ENCODE results near the gene TBP.
A peak's percentile ranks its signal among the peaks of the same experiment; 100 is the strongest.
"Not testable (repeated sequence)": the region's sequence is repeated elsewhere in the genome, so short reads cannot be mapped to it uniquely, and the experiment has no call there.

TBP gene

DNA sequence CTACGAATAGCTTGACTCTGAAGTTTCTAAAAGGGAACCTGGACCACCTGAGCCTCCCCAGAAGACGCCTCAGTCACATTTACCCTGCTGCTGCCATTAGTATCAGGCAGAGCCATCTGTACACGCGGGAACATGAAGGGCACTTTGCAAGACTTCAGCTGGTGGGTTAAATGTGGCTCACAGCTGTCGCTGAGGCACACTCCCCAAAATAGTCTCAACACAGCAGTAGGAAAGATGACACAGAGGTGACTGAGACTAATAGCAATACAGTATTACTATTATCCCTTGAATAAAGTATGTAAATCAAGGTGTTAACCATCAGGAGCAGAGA lies 30.0 kb upstream of the TBP start:
- peaks cover 4% of the 10 kb centered on the region for H3K4me1 Mint-ChIP-seq (ENCODE audit: low read depth)
- H3K36me3 Mint-ChIP-seq (ENCODE audit: low read depth), result peaks cover 3% of the 10 kb centered on the region
- peaks cover 9% of the 10 kb centered on the region for H3K27me3 Mint-ChIP-seq
- H3K27ac Mint-ChIP-seq, result no peak overlapping the region
- H3K4me3 Mint-ChIP-seq, result no peak overlapping the region
- no peaks in the 10 kb centered on the region for H3K9me3 Mint-ChIP-seq

DNA sequence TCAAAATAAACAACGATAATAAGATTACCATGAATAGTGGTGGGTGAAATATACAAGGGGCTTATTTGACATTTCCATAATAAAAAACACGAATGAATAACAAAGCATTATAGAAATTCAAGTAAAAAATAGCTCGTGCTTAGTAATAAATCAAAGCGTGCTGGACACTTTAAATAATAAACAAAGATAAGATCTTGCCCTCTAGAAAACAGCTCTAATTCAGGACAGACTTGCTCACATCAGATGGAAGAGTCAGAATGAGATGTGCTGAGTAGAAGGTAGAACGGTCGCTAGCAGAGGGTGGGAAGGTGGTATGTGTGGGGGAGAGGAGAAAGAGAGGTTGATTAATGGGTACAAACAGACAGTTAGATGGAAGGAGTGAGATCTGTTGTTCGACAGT lies 28.4 kb upstream of the TBP start:
- H3K27me3 Mint-ChIP-seq, result no peaks in the 10 kb centered on the region
- H3K4me3 Mint-ChIP-seq, result no peak overlapping the region
- peaks cover 4% of the 10 kb centered on the region for H3K4me1 Mint-ChIP-seq (ENCODE audit: low read depth)
- no peak overlapping the region for H3K27ac Mint-ChIP-seq
- peaks cover 3% of the 10 kb centered on the region for H3K36me3 Mint-ChIP-seq (ENCODE audit: low read depth)
- no peaks in the 10 kb centered on the region for H3K9me3 Mint-ChIP-seq

DNA sequence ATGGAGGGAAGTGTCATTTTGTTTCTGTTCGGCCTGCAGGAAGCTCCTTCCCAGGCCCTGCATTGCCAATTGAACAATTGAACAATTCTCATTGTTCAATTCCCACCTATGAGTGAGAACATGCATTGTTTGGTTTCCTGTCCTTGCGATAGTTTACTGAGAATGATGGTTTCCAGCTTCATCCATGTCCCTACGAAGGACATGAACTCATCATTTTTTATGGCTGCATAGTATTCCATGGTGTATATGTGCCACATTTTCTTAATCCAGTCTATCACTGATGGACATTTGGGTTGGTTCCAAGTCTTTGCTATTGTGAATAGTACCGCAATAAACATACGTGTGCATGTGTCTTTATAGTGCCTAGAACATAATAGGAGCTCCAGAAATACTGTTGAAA lies 26.2 kb upstream of the TBP start:
- H3K4me3 Mint-ChIP-seq; H3K36me3 Mint-ChIP-seq (ENCODE audit: low read depth); H3K9me3 Mint-ChIP-seq; H3K27ac Mint-ChIP-seq; H3K4me1 Mint-ChIP-seq (ENCODE audit: low read depth); H3K27me3 Mint-ChIP-seq: not testable (repeated sequence)

DNA sequence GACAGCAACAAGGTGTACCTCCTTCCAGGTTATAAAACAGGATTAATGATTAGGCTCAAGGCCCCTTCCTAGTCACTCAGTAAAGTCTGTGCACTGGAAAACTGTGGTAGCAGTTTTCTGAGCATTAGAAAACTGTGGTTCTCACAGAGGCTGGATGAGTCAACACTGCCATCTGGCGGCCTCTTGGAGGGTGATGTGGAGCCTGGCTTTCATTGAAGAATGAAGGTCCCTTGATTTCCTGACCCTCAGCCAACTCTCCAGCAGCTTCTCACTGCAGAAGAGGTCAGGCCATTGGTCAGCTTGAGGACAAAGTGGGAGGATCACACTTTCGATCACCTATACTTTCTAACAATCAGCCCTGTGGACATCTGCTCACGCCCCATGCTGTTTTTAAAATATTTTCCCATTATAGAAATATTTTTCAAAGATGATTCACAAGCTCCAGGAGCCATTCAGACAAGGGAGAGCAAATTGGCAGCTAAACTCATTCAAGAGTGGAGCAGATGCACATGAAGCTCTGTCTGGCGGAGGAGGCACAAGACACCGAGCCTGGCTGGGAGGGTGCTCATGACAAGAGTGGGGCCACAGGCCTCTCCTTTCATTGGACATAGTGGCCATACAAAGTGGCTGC lies 24.2 kb upstream of the TBP start:
- Mint-ChIP-seq H3K9me3 (no peaks in the 10 kb centered on the region), H3K27me3 (no peaks in the 10 kb centered on the region), H3K27ac (no peak overlapping the region)

DNA sequence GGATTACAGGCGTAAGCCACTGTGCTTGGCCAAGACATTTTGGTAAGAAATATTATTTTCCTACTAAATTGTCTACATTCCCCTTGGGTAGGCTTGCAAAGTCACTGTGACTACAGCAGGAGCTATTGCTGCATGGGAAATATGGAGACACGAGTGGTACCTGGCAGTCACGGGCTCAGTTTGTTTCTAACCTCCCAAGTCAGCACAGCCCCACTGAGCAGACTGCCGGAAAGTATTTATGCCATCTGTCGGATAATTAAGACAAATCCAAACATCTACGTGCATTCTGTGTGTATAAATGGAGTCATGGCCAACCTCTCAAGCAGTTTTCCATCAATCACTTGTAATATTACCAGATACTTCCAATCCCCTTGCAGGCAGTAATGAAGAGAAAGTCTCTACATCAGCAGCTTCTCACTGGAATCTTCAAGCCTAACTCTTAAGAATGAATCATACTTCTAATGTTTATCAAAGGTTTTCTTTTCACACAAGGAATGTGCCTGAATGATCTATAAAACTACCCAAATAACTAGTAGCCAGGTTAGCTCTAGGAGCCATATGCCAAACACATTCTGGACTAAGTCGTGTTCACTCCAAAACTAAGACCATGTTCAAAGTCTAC lies 21.2 kb upstream of the TBP start:
- no peaks in the 10 kb centered on the region for H3K4me1 Mint-ChIP-seq (ENCODE audit: low read depth)
- peak overlapping the region; percentile 56 for H3K27ac Mint-ChIP-seq
- peaks cover 46% of the 10 kb centered on the region for H3K36me3 Mint-ChIP-seq (ENCODE audit: low read depth)
- H3K9me3 Mint-ChIP-seq, result no peaks in the 10 kb centered on the region
- H3K27me3 Mint-ChIP-seq, result no peaks in the 10 kb centered on the region
- no peak overlapping the region for H3K4me3 Mint-ChIP-seq

More for the DNA sequence above, 24.2 kb upstream of the TBP start:
- Mint-ChIP-seq H3K4me1 (ENCODE audit: low read depth) (no peaks in the 10 kb centered on the region), H3K36me3 (ENCODE audit: low read depth) (peaks cover 17% of the 10 kb centered on the region), H3K4me3 (no peak overlapping the region)

DNA sequence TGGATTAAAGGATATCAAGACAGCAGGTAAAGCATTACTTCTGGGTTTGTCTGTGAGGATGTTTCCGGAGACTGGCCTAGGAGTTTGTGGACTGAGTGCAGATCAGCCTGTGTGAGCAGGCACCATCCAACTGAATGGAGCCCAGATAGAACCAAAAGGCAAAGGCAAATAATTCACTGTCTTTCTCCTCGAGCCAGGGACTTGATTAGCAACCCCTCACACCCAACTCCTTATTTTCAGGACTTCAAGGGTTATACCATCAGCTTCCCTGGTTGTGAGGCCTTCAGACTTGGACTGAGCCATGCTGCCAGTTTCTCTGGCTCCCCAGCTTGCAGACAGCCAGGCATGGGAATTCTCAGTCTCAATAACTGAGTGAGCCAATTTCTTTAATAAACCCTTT lies 20.4 kb upstream of the TBP start:
- H3K4me3 Mint-ChIP-seq, result no peak overlapping the region
- no peak overlapping the region for H3K27ac Mint-ChIP-seq
- H3K36me3 Mint-ChIP-seq (ENCODE audit: low read depth), result peaks cover 49% of the 10 kb centered on the region
- H3K4me1 Mint-ChIP-seq (ENCODE audit: low read depth), result no peaks in the 10 kb centered on the region
- no peaks in the 10 kb centered on the region for H3K27me3 Mint-ChIP-seq
- H3K9me3 Mint-ChIP-seq, result no peaks in the 10 kb centered on the region

DNA sequence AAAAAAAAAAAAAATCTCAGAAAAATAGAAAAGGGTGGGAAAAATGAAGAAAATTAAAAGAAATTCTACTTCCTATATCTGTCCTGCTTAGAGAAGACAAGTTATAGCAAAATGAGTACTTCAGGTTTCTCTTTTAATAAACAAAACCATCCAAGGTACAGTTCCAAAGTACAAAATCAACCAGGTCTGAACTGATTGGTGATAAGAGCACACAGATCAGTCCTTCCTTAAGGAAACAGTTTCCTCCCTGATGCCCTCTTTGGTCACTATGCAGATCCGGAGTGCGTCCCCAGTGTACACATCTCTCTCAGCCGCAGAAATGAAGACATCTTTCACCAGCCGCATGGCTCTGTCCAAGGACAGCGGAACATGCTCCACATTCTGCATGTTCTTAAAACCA lies 19.2 kb upstream of the TBP start:
- Mint-ChIP-seq H3K4me3 (no peak overlapping the region), H3K36me3 (ENCODE audit: low read depth) (peaks cover 62% of the 10 kb centered on the region), H3K4me1 (ENCODE audit: low read depth) (no peaks in the 10 kb centered on the region), H3K9me3 (no peaks in the 10 kb centered on the region), H3K27ac (peak overlapping the region; percentile 53), H3K27me3 (no peaks in the 10 kb centered on the region)

DNA sequence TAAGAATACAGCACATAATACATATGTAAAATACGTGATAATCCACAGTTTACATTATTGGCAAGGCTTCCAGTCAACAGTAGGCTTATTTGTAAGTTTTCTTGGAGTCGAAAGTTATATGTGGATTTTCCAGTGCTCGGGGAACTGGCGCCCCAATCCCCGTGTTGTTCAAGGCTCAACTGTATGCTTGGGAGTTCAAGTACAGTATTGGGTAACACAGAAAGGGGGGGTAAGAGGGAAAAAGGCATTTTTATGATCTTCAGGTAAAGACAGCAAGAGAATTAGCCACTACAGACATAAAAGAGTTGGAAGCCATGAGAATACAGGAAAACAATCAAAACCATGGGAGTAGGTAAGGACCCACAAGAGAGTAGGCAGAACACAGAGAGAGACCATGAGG lies 17.5 kb upstream of the TBP start:
- Mint-ChIP-seq H3K27ac (no peak overlapping the region), H3K4me1 (ENCODE audit: low read depth) (peaks cover 9% of the 10 kb centered on the region), H3K9me3 (no peaks in the 10 kb centered on the region), H3K36me3 (ENCODE audit: low read depth) (peaks cover 77% of the 10 kb centered on the region), H3K27me3 (no peaks in the 10 kb centered on the region), H3K4me3 (no peak overlapping the region)

DNA sequence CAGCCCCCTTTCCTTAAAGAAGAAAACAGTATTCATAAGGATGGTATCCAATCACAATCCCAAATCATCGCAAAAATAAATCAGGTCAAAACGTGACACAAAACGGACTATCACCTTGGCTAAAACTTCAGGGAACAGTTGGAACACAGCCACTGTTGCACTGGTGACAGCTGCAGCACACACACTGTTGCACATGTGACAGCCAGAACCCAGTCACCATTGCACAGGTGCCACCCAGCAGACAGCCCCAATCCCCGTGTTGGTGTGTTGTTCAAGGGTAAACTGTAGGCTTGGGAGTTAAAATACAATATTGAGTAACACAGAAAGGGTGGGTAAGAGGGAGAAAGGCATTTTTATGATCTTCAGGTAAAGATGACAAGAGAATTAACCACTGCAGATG lies 16.8 kb upstream of the TBP start:
- Mint-ChIP-seq H3K27ac (peak overlapping the region; percentile 43), H3K36me3 (ENCODE audit: low read depth) (peaks cover 82% of the 10 kb centered on the region), H3K4me3 (no peak overlapping the region), H3K27me3 (no peaks in the 10 kb centered on the region), H3K9me3 (no peaks in the 10 kb centered on the region), H3K4me1 (ENCODE audit: low read depth) (peaks cover 10% of the 10 kb centered on the region)

DNA sequence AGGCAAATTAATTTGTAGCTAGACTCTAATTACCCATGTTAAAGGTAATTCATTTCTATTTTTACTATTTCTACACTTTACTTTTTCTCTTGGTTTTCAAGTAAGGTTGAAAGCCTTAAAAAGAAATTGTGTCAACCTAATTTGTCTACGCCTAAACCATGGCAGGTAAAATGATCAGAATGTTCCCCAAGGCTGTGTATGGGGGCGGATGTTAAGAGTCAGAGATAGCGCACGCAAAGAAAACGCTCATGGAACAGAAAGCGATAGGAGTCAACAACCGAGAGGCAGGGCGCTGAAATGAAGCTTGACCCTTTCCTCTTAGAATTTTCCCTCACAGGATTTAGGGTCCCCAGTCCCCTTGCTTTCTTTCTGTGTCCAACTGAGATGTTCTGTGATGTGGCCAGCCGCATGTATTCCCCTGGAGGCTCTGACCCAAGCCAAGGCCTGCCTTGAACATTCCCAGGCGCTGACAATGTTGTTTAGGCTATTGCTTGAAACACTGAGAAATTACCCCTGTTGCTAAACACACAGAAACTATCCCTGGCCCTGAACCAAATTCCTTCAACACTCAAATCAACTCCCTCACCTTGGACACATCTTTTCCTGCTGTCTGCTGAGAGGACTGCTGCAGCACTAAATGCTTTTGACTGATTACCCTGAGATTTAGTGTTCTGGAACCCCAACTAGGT lies 12.0 kb upstream of the TBP start:
- Mint-ChIP-seq H3K27me3 (no peaks in the 10 kb centered on the region), H3K4me3 (no peak overlapping the region), H3K27ac (no peak overlapping the region), H3K9me3 (no peaks in the 10 kb centered on the region), H3K4me1 (ENCODE audit: low read depth) (peaks cover 20% of the 10 kb centered on the region), H3K36me3 (ENCODE audit: low read depth) (peaks cover 90% of the 10 kb centered on the region)

DNA sequence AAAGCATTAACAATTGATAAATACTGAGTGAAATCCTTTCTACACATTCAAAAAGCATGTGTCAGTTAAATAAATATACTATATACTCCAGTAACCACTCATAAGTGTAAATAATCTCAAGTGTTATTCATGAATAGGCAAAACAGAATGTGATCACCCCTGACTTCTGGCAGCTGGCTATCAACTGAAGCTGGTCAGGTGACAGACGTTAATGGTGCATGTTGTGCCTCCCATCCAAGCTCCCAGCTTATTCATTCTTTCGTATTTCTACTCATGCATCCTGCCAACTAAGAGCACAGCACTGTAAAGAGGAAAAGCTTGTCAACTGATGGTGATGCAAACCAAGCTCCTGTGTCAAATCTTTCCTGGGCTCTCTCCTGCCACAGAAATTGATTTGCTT lies 8.8 kb upstream of the TBP start:
- peaks cover 92% of the 10 kb centered on the region for H3K36me3 Mint-ChIP-seq (ENCODE audit: low read depth)
- no peak overlapping the region for H3K27ac Mint-ChIP-seq
- no peaks in the 10 kb centered on the region for H3K9me3 Mint-ChIP-seq
- H3K4me3 Mint-ChIP-seq, result no peak overlapping the region
- H3K4me1 Mint-ChIP-seq (ENCODE audit: low read depth), result peaks cover 37% of the 10 kb centered on the region
- H3K27me3 Mint-ChIP-seq, result no peaks in the 10 kb centered on the region

DNA sequence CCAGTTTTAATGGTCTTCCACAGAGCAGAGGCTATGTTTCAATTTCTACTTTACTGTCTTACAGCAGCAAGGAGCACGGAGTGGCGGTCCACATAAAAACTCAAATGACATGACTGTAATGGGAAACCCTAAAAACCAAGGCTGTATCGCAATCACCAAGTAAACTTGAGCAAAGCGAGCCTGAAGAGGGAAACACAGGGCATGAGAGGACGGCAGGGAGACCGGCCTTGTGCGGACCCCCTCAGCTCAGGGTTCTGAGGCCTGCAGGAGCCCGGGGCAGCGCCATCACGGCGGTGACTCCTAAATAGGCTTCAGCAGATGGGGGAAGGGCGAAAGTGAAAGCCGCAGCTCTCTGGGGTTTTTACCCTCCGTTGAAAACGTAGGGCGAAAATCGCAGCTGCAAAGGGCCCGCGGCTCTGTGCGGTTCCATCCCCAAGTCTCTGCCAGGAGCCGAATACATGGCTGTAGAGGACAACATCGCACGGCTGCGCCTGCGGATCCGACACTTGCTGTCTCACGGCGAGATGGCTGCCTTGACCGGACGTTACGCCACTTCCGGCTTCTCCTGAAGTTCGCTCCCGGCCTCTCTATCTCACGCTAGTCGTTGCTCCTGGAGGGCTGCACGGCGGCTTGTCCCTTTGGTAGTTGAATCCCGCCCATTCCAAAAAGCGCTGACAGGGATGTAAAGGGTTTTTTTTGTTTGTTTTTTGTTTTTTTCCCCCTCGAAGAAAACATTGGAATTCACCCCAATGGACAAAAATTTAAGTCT lies 1.2 kb upstream of the TBP start, which contains the start of gene PSMB1:
Gene PSMB1 (minus strand): TSS at position 543 of the 769 bp plus-strand sequence. CDS start 65 bp downstream, at position 478.
- Mint-ChIP-seq H3K27ac (no peak within 1 kb of the TSS), H3K9me3 (no peaks in the 10 kb centered on the region), H3K36me3 (ENCODE audit: low read depth) (peaks cover 41% of the 10 kb centered on the region), H3K27me3 (no peaks in the 10 kb centered on the region), H3K4me3 (no peak within 1 kb of the TSS), H3K4me1 (ENCODE audit: low read depth) (peaks cover 30% of the 10 kb centered on the region)

DNA sequence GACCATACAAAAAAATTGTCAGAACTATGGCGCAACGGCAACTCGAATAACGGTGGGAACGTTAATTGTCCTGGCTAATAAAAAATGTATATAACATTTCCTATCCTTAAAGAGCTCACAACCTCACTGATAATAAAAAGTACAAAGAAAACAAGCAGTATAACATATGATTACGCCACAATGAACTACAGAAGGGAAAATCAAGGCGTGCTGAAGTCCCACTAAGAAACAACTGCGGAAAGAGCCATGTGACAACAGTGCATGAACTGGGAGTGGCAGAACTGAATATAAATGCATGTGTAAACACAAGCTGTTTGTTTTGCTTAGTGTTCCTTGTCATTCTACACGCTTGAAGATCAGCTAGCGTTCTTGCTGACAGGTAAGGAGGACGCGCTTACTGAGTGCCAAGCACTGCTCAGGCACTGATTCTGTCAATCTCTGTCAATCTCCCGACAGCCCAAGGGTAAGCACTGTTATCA lies 596 bp upstream of the TBP start:
- H3K9me3 Mint-ChIP-seq, result no peaks in the 10 kb centered on the region
- H3K27me3 Mint-ChIP-seq, result no peaks in the 10 kb centered on the region
- H3K27ac Mint-ChIP-seq, result no peak overlapping the region
- peaks cover 40% of the 10 kb centered on the region for H3K36me3 Mint-ChIP-seq (ENCODE audit: low read depth)
- H3K4me1 Mint-ChIP-seq (ENCODE audit: low read depth), result peaks cover 29% of the 10 kb centered on the region
- no peak overlapping the region for H3K4me3 Mint-ChIP-seq

DNA sequence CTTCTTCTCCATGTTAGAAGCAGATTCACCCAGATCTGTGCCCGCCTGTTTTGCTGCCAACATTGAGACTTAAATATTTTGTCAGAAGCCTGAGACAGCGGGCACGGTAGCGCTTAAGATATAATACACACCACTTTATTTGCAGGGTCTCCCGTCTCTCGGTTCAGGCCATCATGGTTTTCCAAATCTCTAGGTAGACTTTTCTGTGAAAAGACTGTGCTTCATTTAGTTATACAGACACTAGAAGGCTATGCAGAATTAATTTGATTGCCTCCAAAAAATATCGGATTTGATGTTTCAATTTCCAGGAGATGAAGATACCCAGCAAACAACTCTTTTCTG lies 598 bp downstream of the TBP start:
- peaks cover 39% of the 10 kb centered on the region for H3K36me3 Mint-ChIP-seq (ENCODE audit: low read depth)
- no peaks in the 10 kb centered on the region for H3K9me3 Mint-ChIP-seq
- peaks cover 29% of the 10 kb centered on the region for H3K4me1 Mint-ChIP-seq (ENCODE audit: low read depth)
- H3K27ac Mint-ChIP-seq, result no peak overlapping the region
- H3K4me3 Mint-ChIP-seq, result no peak overlapping the region
- H3K27me3 Mint-ChIP-seq, result no peaks in the 10 kb centered on the region

DNA sequence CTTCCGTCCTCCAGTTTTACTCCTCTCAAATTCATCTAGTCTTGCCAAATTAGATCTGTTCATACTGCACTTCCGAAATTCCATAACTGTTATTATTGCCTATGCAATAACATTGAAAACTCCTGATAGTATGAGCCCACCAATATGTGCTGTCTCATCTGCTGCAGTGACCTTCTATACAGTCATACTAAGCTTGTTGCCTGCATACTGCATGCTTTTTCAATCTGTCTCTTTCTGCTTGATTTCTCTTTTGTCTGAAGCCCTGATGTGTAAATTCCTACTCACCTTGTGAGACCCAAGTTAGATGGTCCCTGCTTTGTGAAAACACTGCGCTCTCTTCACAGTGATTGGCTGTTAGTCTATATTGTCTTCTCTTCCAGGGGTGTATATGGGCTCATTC lies 1.1 kb downstream of the TBP start:
- Mint-ChIP-seq H3K36me3 (ENCODE audit: low read depth) (peaks cover 39% of the 10 kb centered on the region), H3K4me1 (ENCODE audit: low read depth) (peaks cover 29% of the 10 kb centered on the region)

More for the DNA sequence above, 1.1 kb downstream of the TBP start:
- Mint-ChIP-seq H3K27ac (no peak overlapping the region), H3K27me3 (no peaks in the 10 kb centered on the region), H3K9me3 (no peaks in the 10 kb centered on the region), H3K4me3 (no peak overlapping the region)

Data from stimulated activated naive CD8-positive, alpha-beta T cell treated with anti-CD3 and anti-CD28 coated beads, Interleukin-15, Interleukin-2, amounts not matched to agents 100 ng/mL and 50 ng/mL, for 24 hours (primary cell).